ENCODE results near the gene AKR7A2. TPM values are rescaled to one million over a fixed set of nuclear protein-coding genes. Genes with fewer than 3 reads are reported as not detected.

Gene AKR7A2
- total RNA-seq, 4 donors from 2014 or later, result 64.5 to 91.0 (median 80.7) TPM

- Histone ChIP-seq H3K4me3 (no peak overlapping the region), H3K27ac (no peak overlapping the region), H3K9me3 (no peaks in the 10 kb centered on the region), H3K4me1 (no peaks in the 10 kb centered on the region), H3K36me3 (peaks cover 0 to 74% (median 7%) of the 10 kb centered on the region in 3 donors), H3K27me3 (no peaks in the 10 kb centered on the region)
- DNase-seq (ENCODE audit: low spot score in 2 of 2), result no peak
- no peak for TF ChIP-seq CTCF (IDR thresholded peaks at IDR 0.05)
- no peak for TF ChIP-seq EP300 (IDR thresholded peaks at IDR 0.05)
- no peak for TF ChIP-seq POLR2A (IDR thresholded peaks at IDR 0.05)
- WGBS, 2 donors, result 87 to 92% methylated on average over 14 of the region's 14 CpGs
These were observed 18.6 kb upstream of the AKR7A2 start for GRCh38 chr1:19330449-19331135.

- Histone ChIP-seq H3K4me1 (no peaks in the 10 kb centered on the region), H3K36me3 (peaks cover 0 to 84% (median 7%) of the 10 kb centered on the region in 3 donors), H3K9me3 (no peaks in the 10 kb centered on the region), H3K27ac (no peak overlapping the region), H3K27me3 (no peaks in the 10 kb centered on the region), H3K4me3 (no peak overlapping the region)
- 89 to 93% methylated on average over 5 of the region's 5 CpGs for WGBS, 2 donors
- TF ChIP-seq CTCF (IDR thresholded peaks at IDR 0.05), result no peak
- no peak for TF ChIP-seq POLR2A (IDR thresholded peaks at IDR 0.05)
- no peak for TF ChIP-seq EP300 (IDR thresholded peaks at IDR 0.05)
- no peak for DNase-seq (ENCODE audit: low spot score in 2 of 2)
These were observed 17.7 kb upstream of the AKR7A2 start for GRCh38 chr1:19329611-19330010.

GRCh38 chr1:19329188-19329587, 17.2 kb upstream of the AKR7A2 start:
- no peaks in the 10 kb centered on the region for H3K4me1 ChIP-seq
- H3K27ac ChIP-seq, result no peak overlapping the region
- H3K4me3 ChIP-seq, result no peak overlapping the region
- peaks cover 0 to 88% (median 7%) of the 10 kb centered on the region in 3 donors for H3K36me3 ChIP-seq
- DNase-seq (ENCODE audit: low spot score in 2 of 2), result no peak
- H3K9me3 ChIP-seq, result no peaks in the 10 kb centered on the region
- TF ChIP-seq CTCF (IDR thresholded peaks at IDR 0.05), result no peak
- no peak for TF ChIP-seq POLR2A (IDR thresholded peaks at IDR 0.05)
- TF ChIP-seq EP300 (IDR thresholded peaks at IDR 0.05), result no peak
- H3K27me3 ChIP-seq, result no peaks in the 10 kb centered on the region
- 77 to 88% methylated on average over 10 to 13 of the region's 13 CpGs for WGBS, 2 donors

GRCh38 chr1:19328486-19328885, 16.5 kb upstream of the AKR7A2 start:
- WGBS, 2 donors, result 76 to 93% methylated on average over 4 to 18 of the region's 18 CpGs
- H3K4me1 ChIP-seq, result no peaks in the 10 kb centered on the region
- H3K27ac ChIP-seq, result no peak overlapping the region
- TF ChIP-seq POLR2A (IDR thresholded peaks at IDR 0.05) (no peak), CTCF (IDR thresholded peaks at IDR 0.05) (no peak), EP300 (IDR thresholded peaks at IDR 0.05) (no peak)
- DNase-seq (ENCODE audit: low spot score in 2 of 2), result no peak
- H3K9me3 ChIP-seq, result no peaks in the 10 kb centered on the region
- no peak overlapping the region for H3K4me3 ChIP-seq
- H3K27me3 ChIP-seq, result no peaks in the 10 kb centered on the region
- H3K36me3 ChIP-seq, result peaks cover 0 to 95% (median 7%) of the 10 kb centered on the region in 3 donors

- H3K36me3 ChIP-seq, result peaks cover 0 to 100% (median 7%) of the 10 kb centered on the region in 3 donors
- no peaks in the 10 kb centered on the region for H3K9me3 ChIP-seq
- TF ChIP-seq CTCF (IDR thresholded peaks at IDR 0.05) (no peak), EP300 (IDR thresholded peaks at IDR 0.05) (no peak), POLR2A (IDR thresholded peaks at IDR 0.05) (no peak)
- H3K27me3 ChIP-seq, result no peaks in the 10 kb centered on the region
- no peak overlapping the region for H3K27ac ChIP-seq
- H3K4me3 ChIP-seq, result no peak overlapping the region
- no peak for DNase-seq (ENCODE audit: low spot score in 2 of 2)
- 88 to 90% methylated on average over 9 of the region's 9 CpGs for WGBS, 2 donors
- no peaks in the 10 kb centered on the region for H3K4me1 ChIP-seq
These were observed 15.8 kb upstream of the AKR7A2 start for GRCh38 chr1:19327736-19328135.

Data from tibial nerve (tissue), 4 donors.